HCT116 (cell line): ENCODE measurements around the gene C3orf52. TPM values are rescaled to one million over a fixed set of nuclear protein-coding genes. Genes with fewer than 3 reads are reported as not detected.

Experiments
- ATAC-seq: fragments of 200-7000 bp; cut with Tn5 transposase; 2 replicates; pipeline ENCODE4 v1.9.1; 2020; ENCODE audit warnings: mild to moderate bottlenecking, moderate library complexity
- BruUV-seq: library from RNA; stranded (reverse); fragments of 400-500 nt; replicated peaks from 2 replicates; lab custom pipeline; 2021; lab: Mats Ljungman, UMichigan
- CTCF ChIA-PET: fragments of 300-600 bp; sonication (Branson Sonifier 250); formaldehyde crosslinking; loops from one replicate; lab custom pipeline; 2021; ENCODE audit warnings: antibody characterized with exemption; lab: Charles Lee
- POLR2A ChIA-PET: fragments of 300-600, 350-600 bp; sonication (Branson Sonifier 250); formaldehyde crosslinking; loops from one replicate; lab custom pipeline; 2021; ENCODE audit warnings: antibody characterized with exemption; lab: Charles Lee
- RAD21 ChIA-PET, 2 experiments: fragments of 300-600 bp; sonication (Branson Sonifier 250); formaldehyde crosslinking; loops; one replicate each; lab custom pipeline; 2023; ENCODE audit warnings: low total read pairs in 2 of 2; ENCODE audit not compliant: uncharacterized antibody in 2 of 2, unreplicated experiment in 2 of 2, low non-redundant PET in 1 of 2; lab: Charles Lee
- DNase-seq: peaks from one replicate; pipeline ENCODE4 v3.0.0-alpha.2; 2010; ENCODE audit warnings: low read depth, low spot score
- H2AFZ ChIP-seq: fragments of 200-600 bp; shearing (Covaris generic), sonication (generic); 2 replicates; pipeline ENCODE4 v1.6.1; 2017; ENCODE audit warnings: low read depth, mixed run types, mixed read lengths, antibody characterized with exemption, low read length; ENCODE audit not compliant: poor library complexity, severe bottlenecking
- H3K27ac ChIP-seq: 2 replicates; pipeline ENCODE4 v1.5.1; 2012; ENCODE audit warnings: low read depth, low read length
- H3K27me3 ChIP-seq: fragments of 200-600 bp; sonication (generic); 2 replicates; pipeline ENCODE4 v1.6.1; 2016; ENCODE audit warnings: mixed run types, low read length, mixed read lengths; ENCODE audit not compliant: insufficient read depth
- H3K36me3 ChIP-seq, 2 experiments: fragments of 200-500 bp in 1 of 2; fragments of 200-600 bp in 1 of 2; sonication (Bioruptor generic) in 1 of 2; sonication (generic) in 1 of 2; 2 replicates each; pipeline versions ENCODE4 v1.5.1 to v1.6.1; 2014 to 2016; ENCODE audit warnings: low read length in 2 of 2, inconsistent platforms in 1 of 2, mixed read lengths in 1 of 2, mixed run types in 1 of 2; ENCODE audit not compliant: insufficient read depth in 2 of 2, control insufficient read depth in 1 of 2
- H3K4me1 ChIP-seq, 2 experiments: fragments of 200-600 bp in 1 of 2; sonication (generic) in 1 of 2; 2 replicates each; pipeline versions ENCODE4 v1.5.1 to v1.6.1; 2012 to 2017; ENCODE audit warnings: low read length in 2 of 2, inconsistent platforms in 1 of 2, mild to moderate bottlenecking in 1 of 2, mixed read lengths in 1 of 2, mixed run types in 1 of 2, moderate library complexity in 1 of 2; ENCODE audit not compliant: insufficient read depth in 2 of 2, control insufficient read depth in 1 of 2
- H3K4me2 ChIP-seq: fragments of 200-600 bp; sonication (generic); 2 replicates; pipeline ENCODE4 v1.6.1; 2017; ENCODE audit warnings: mixed run types, low read length, mixed read lengths
- H3K4me3 ChIP-seq, 2 experiments: fragments of 200-600 bp in 1 of 2; sonication (generic) in 1 of 2; replicated peaks in 1 of 2; 2 replicates each; pipeline ENCODE4 v1.5.1; 2011 to 2016; ENCODE audit warnings: low read length in 2 of 2, control low read depth in 1 of 2, low read depth in 1 of 2, mild to moderate bottlenecking in 1 of 2, mixed read lengths in 1 of 2, mixed run types in 1 of 2
- H3K79me2 ChIP-seq: fragments of 200-600 bp; sonication (generic); 2 replicates; pipeline ENCODE4 v1.6.1; 2017; ENCODE audit warnings: mild to moderate bottlenecking, mixed run types, low read length, moderate library complexity, mixed read lengths; ENCODE audit not compliant: insufficient read depth
- H3K9ac ChIP-seq: fragments of 200-600 bp; sonication (generic); 2 replicates; pipeline ENCODE4 v1.6.1; 2016; ENCODE audit warnings: low read length, mixed read lengths
- H3K9me2 ChIP-seq: fragments of 200-600 bp; sonication (generic), shearing (Covaris generic); 2 replicates; pipeline ENCODE4 v1.6.1; 2017; ENCODE audit warnings: mixed run types, mild to moderate bottlenecking, moderate library complexity; ENCODE audit not compliant: insufficient read depth
- H3K9me3 ChIP-seq, 2 experiments: fragments of 200-500 bp in 1 of 2; fragments of 200-600 bp in 1 of 2; sonication (Bioruptor generic) in 1 of 2; sonication (generic) in 1 of 2; 2 replicates each; pipeline ENCODE4 v1.6.1; 2014 to 2017; ENCODE audit warnings: low read length in 2 of 2, mixed read lengths in 2 of 2, inconsistent platforms in 1 of 2, low read depth in 1 of 2, mild to moderate bottlenecking in 1 of 2, mixed run types in 1 of 2, moderate library complexity in 1 of 2; ENCODE audit not compliant: control insufficient read depth in 1 of 2, insufficient read depth in 1 of 2
- H4K20me1 ChIP-seq: fragments of 200-600 bp; sonication (generic), shearing (Covaris generic); 2 replicates; pipeline ENCODE4 v1.6.1; 2017; ENCODE audit warnings: mixed run types, mild to moderate bottlenecking, moderate library complexity; ENCODE audit not compliant: insufficient read depth
- CBX3 ChIP-seq: IDR thresholded peaks from 2 replicates; pipeline ENCODE4 v1.6.1; 2012; ENCODE audit warnings: low read depth
- EZH2phosphoT487 ChIP-seq: fragments of 200-600 bp; IDR thresholded peaks from 2 replicates; pipeline ENCODE4 v1.6.1; 2018; ENCODE audit warnings: antibody characterized with exemption, borderline replicate concordance
- POLR2AphosphoS5 ChIP-seq: IDR thresholded peaks from 2 replicates; pipeline ENCODE4 v1.6.1; 2011; ENCODE audit warnings: mild to moderate bottlenecking, low read depth, low read length, moderate library complexity
- SP1 ChIP-seq: IDR thresholded peaks from 2 replicates; pipeline ENCODE4 v1.6.1; 2012; ENCODE audit warnings: low read depth
- TCF7L2 ChIP-seq: IDR thresholded peaks from 2 replicates; pipeline ENCODE4 v1.7.0; 2011; ENCODE audit warnings: borderline replicate concordance, inconsistent platforms; ENCODE audit not compliant: insufficient read depth, insufficient read length; ENCODE audit errors: extremely low read depth
- ZFX ChIP-seq: fragments of 450-650 bp; IDR thresholded peaks from 2 replicates; pipeline ENCODE4 v1.6.1; 2017
- ZNF274 ChIP-seq: fragments of 200-500 bp; sonication (Bioruptor generic); IDR thresholded peaks from 2 replicates; pipeline ENCODE4 v1.6.1; 2014; ENCODE audit warnings: mild to moderate bottlenecking, low read depth, low read length, inconsistent platforms
- intact Hi-C: fragments of 100-400 bp; cut with micrococcal nuclease; formaldehyde crosslinking; loops from 2 replicates; pipeline ENCODE4 v1.10.0; 2022
- total RNA-seq: library from RNA; stranded (reverse); gene quantifications from one replicate; pipeline ENCODE4 v1.2.1, GENCODE V29; 2021; ENCODE audit not compliant: unreplicated experiment
- TF ChIP-seq, protein P1 (sequence below): IDR thresholded peaks from 2 replicates; pipeline ENCODE4 v1.6.1; 2012
- TF ChIP-seq, protein P2 (sequence below): IDR thresholded peaks from 2 replicates; pipeline ENCODE4 v1.6.1; 2012
- TF ChIP-seq, protein P3 (sequence below), 3 experiments: fragments of 200-600 bp in 1 of 3; sonication (generic) in 1 of 3; IDR thresholded peaks in 2 of 3; conservative IDR thresholded peaks in 1 of 3; 2 replicates each; pipeline ENCODE4 v1.5.1; 2012 to 2017; ENCODE audit warnings: low read depth in 2 of 3, low read length in 2 of 3, antibody characterized with exemption in 1 of 3, borderline replicate concordance in 1 of 3, control low read depth in 1 of 3, mild to moderate bottlenecking in 1 of 3, mixed read lengths in 1 of 3, mixed run types in 1 of 3, moderate library complexity in 1 of 3; ENCODE audit not compliant: insufficient read depth in 1 of 3
- TF ChIP-seq, protein P4 (sequence below): IDR thresholded peaks from 2 replicates; pipeline ENCODE4 v1.6.1; 2012; ENCODE audit warnings: low read depth

C3orf52 gene
- total RNA-seq, 1 experiment from 2014 or later = 14.3 TPM

DNA sequence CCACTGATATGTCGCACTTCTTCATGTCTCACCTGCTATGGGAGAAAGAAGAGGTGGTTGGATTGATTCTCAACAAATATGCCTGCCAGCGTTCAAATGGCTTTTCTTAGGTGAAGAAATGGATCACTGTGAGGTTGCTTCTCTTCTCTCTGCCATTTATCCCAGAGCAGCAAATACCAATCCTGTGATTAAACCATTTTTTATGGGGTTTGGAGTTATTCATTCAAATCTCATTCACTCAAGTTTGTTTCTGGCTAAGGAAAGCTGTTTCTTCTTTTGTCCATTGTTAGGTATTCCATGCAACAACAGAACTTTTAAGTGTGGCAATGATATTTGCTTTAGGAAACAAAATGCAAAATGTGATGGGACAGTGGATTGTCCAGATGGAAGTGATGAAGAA lies 12.2 kb upstream of the C3orf52 start:
- no peak for DNase-seq
- intact Hi-C loops = no loop called here
- TF ChIP-seq SP1 (no peak), POLR2AphosphoS5 (no peak), ZFX (no peak), ZNF274 (no peak), TCF7L2 (no peak), CBX3 (no peak), EZH2phosphoT487 (no peak)
- TF ChIP-seq, protein P1, sequence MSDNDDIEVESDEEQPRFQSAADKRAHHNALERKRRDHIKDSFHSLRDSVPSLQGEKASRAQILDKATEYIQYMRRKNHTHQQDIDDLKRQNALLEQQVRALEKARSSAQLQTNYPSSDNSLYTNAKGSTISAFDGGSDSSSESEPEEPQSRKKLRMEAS = no peak
- TF ChIP-seq, protein P2, sequence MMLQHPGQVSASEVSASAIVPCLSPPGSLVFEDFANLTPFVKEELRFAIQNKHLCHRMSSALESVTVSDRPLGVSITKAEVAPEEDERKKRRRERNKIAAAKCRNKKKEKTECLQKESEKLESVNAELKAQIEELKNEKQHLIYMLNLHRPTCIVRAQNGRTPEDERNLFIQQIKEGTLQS = no peak
- TF ChIP-seq, protein P3, sequence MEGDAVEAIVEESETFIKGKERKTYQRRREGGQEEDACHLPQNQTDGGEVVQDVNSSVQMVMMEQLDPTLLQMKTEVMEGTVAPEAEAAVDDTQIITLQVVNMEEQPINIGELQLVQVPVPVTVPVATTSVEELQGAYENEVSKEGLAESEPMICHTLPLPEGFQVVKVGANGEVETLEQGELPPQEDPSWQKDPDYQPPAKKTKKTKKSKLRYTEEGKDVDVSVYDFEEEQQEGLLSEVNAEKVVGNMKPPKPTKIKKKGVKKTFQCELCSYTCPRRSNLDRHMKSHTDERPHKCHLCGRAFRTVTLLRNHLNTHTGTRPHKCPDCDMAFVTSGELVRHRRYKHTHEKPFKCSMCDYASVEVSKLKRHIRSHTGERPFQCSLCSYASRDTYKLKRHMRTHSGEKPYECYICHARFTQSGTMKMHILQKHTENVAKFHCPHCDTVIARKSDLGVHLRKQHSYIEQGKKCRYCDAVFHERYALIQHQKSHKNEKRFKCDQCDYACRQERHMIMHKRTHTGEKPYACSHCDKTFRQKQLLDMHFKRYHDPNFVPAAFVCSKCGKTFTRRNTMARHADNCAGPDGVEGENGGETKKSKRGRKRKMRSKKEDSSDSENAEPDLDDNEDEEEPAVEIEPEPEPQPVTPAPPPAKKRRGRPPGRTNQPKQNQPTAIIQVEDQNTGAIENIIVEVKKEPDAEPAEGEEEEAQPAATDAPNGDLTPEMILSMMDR (IDR thresholded peaks at IDR 0.05 in 2 of 3, conservative IDR thresholded peaks at IDR 0.05 in 1 of 3; ENCODE audit: borderline replicate concordance in 1 of 3, insufficient read depth in 1 of 3, low read depth in 2 of 3, low read length in 2 of 3) = no peak
- TF ChIP-seq, protein P4, sequence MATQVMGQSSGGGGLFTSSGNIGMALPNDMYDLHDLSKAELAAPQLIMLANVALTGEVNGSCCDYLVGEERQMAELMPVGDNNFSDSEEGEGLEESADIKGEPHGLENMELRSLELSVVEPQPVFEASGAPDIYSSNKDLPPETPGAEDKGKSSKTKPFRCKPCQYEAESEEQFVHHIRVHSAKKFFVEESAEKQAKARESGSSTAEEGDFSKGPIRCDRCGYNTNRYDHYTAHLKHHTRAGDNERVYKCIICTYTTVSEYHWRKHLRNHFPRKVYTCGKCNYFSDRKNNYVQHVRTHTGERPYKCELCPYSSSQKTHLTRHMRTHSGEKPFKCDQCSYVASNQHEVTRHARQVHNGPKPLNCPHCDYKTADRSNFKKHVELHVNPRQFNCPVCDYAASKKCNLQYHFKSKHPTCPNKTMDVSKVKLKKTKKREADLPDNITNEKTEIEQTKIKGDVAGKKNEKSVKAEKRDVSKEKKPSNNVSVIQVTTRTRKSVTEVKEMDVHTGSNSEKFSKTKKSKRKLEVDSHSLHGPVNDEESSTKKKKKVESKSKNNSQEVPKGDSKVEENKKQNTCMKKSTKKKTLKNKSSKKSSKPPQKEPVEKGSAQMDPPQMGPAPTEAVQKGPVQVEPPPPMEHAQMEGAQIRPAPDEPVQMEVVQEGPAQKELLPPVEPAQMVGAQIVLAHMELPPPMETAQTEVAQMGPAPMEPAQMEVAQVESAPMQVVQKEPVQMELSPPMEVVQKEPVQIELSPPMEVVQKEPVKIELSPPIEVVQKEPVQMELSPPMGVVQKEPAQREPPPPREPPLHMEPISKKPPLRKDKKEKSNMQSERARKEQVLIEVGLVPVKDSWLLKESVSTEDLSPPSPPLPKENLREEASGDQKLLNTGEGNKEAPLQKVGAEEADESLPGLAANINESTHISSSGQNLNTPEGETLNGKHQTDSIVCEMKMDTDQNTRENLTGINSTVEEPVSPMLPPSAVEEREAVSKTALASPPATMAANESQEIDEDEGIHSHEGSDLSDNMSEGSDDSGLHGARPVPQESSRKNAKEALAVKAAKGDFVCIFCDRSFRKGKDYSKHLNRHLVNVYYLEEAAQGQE = no peak
- ChIA-PET POLR2A (no interaction called here), RAD21 (no interaction called here), CTCF (no interaction called here)
- no peaks in the 10 kb centered on the region for H4K20me1 ChIP-seq
- no TSS peak for BruUV-seq
- no peak overlapping the region for H3K4me3 ChIP-seq
- H3K9ac ChIP-seq = no peak overlapping the region
- peak overlapping the region; percentile 79; the same call in 1 of the 2 replicates for H3K4me2 ChIP-seq
- no peaks in the 10 kb centered on the region for H3K9me2 ChIP-seq
- H2AFZ ChIP-seq = no peak overlapping the region
- H3K9me3 ChIP-seq = no peaks in the 10 kb centered on the region
- ATAC-seq = no peak
- H3K36me3 ChIP-seq = no peaks in the 10 kb centered on the region
- H3K4me1 ChIP-seq = peaks cover 18 to 21% of the 10 kb centered on the region in 2 experiments
- no peaks in the 10 kb centered on the region for H3K27me3 ChIP-seq
- no peaks in the 10 kb centered on the region for H3K79me2 ChIP-seq
- H3K27ac ChIP-seq = no peak overlapping the region
